HL-60 (cell line): Measurements from ENCODE around the gene ATP2A2.

Experiments
- GABPA ChIP-seq: IDR thresholded peaks from 2 replicates; pipeline ENCODE4 v1.6.1; 2012; ENCODE audit warnings: low read depth
- POLR2AphosphoS5 ChIP-seq: IDR thresholded peaks from 2 replicates; pipeline ENCODE4 v1.6.1; 2012; ENCODE audit warnings: low read depth
- TF ChIP-seq, protein P1 (sequence below): IDR thresholded peaks from one replicate; pipeline ENCODE4 v1.5.1; 2011; ENCODE audit warnings: low read length, control low read depth, inconsistent platforms; ENCODE audit not compliant: insufficient read depth
- TF ChIP-seq, protein P2 (sequence below): IDR thresholded peaks from 2 replicates; pipeline ENCODE4 v1.6.1; 2012; ENCODE audit warnings: low read depth; ENCODE audit not compliant: insufficient replicate concordance

DNA sequence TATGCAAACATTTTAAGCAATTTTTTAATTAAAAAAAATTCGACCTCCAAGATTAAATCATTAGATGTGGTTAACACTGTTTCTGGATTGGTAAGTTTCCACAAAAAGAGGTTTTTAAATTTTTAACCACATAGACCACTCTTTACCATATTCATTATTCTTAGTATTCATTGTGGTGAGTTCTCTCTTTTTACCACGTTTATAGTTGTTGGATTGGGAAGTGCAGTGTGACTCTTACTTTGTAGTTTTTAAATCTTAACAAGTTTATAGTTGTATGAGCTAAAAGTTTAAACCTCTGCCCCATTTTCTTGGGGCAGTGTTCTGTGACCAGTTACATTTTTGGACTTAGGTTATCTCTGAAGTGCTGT, 8.6 kb downstream of the ATP2A2 start:
- TF ChIP-seq, protein P1, sequence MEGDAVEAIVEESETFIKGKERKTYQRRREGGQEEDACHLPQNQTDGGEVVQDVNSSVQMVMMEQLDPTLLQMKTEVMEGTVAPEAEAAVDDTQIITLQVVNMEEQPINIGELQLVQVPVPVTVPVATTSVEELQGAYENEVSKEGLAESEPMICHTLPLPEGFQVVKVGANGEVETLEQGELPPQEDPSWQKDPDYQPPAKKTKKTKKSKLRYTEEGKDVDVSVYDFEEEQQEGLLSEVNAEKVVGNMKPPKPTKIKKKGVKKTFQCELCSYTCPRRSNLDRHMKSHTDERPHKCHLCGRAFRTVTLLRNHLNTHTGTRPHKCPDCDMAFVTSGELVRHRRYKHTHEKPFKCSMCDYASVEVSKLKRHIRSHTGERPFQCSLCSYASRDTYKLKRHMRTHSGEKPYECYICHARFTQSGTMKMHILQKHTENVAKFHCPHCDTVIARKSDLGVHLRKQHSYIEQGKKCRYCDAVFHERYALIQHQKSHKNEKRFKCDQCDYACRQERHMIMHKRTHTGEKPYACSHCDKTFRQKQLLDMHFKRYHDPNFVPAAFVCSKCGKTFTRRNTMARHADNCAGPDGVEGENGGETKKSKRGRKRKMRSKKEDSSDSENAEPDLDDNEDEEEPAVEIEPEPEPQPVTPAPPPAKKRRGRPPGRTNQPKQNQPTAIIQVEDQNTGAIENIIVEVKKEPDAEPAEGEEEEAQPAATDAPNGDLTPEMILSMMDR, result no peak
- TF ChIP-seq, protein P2, sequence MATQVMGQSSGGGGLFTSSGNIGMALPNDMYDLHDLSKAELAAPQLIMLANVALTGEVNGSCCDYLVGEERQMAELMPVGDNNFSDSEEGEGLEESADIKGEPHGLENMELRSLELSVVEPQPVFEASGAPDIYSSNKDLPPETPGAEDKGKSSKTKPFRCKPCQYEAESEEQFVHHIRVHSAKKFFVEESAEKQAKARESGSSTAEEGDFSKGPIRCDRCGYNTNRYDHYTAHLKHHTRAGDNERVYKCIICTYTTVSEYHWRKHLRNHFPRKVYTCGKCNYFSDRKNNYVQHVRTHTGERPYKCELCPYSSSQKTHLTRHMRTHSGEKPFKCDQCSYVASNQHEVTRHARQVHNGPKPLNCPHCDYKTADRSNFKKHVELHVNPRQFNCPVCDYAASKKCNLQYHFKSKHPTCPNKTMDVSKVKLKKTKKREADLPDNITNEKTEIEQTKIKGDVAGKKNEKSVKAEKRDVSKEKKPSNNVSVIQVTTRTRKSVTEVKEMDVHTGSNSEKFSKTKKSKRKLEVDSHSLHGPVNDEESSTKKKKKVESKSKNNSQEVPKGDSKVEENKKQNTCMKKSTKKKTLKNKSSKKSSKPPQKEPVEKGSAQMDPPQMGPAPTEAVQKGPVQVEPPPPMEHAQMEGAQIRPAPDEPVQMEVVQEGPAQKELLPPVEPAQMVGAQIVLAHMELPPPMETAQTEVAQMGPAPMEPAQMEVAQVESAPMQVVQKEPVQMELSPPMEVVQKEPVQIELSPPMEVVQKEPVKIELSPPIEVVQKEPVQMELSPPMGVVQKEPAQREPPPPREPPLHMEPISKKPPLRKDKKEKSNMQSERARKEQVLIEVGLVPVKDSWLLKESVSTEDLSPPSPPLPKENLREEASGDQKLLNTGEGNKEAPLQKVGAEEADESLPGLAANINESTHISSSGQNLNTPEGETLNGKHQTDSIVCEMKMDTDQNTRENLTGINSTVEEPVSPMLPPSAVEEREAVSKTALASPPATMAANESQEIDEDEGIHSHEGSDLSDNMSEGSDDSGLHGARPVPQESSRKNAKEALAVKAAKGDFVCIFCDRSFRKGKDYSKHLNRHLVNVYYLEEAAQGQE, result no peak
- TF ChIP-seq POLR2AphosphoS5, result no peak
- TF ChIP-seq GABPA, result no peak
